K562 (cell line): ENCODE measurements around the gene DISC1. TPM values are rescaled to one million over a fixed set of nuclear protein-coding genes. Genes with fewer than 3 reads are reported as not detected.

ENCODE experiments used
- FOXK2 ChIP-seq, 2 experiments: fragments of 450-650 bp; IDR thresholded peaks in 1 of 2; conservative IDR thresholded peaks in 1 of 2; 2 replicates each; pipeline ENCODE4 v1.6.1; 2016; ENCODE audit warnings: low read depth in 2 of 2, mild to moderate bottlenecking in 1 of 2
- FUS ChIP-seq: fragments of 200-400 bp; formaldehyde crosslinking; optimal IDR thresholded peaks from 2 replicates; pipeline ENCODE3; 2017; ENCODE audit warnings: low read depth, low read length
- HIVEP1 ChIP-seq: fragments of 250-450 bp; sonication (Bioruptor Pico); IDR thresholded peaks from 2 replicates; pipeline ENCODE4 v1.4.0; 2020; ENCODE audit warnings: mild to moderate bottlenecking
- RBM25 ChIP-seq: fragments of 200-400 bp; formaldehyde crosslinking; IDR thresholded peaks from 2 replicates; pipeline ENCODE4 v1.6.1; 2018; ENCODE audit warnings: low read length, low read depth, moderate library complexity; ENCODE audit not compliant: severe bottlenecking
- SAP30 ChIP-seq: fragments of 200-600 bp; sonication (generic); IDR thresholded peaks from 2 replicates; pipeline ENCODE4 v1.6.1; 2012; ENCODE audit warnings: borderline replicate concordance, low read depth, mild to moderate bottlenecking, moderate library complexity, low read length, control low read depth, inconsistent platforms; ENCODE audit not compliant: insufficient read depth, poor library complexity, severe bottlenecking
- SP2 ChIP-seq: IDR thresholded peaks from 2 replicates; pipeline ENCODE4 v1.6.1; 2011; ENCODE audit warnings: mild to moderate bottlenecking, low read depth, low read length, moderate library complexity; ENCODE audit not compliant: poor library complexity, severe bottlenecking; ENCODE audit errors: extremely low read depth
- YY1 ChIP-seq, 3 experiments: IDR thresholded peaks; 2 replicates each; pipeline ENCODE4 v1.6.1; 2011; ENCODE audit warnings: low read length in 2 of 3, mild to moderate bottlenecking in 2 of 3, moderate library complexity in 2 of 3, borderline replicate concordance in 1 of 3, control low read depth in 1 of 3, low read depth in 1 of 3; ENCODE audit not compliant: insufficient read depth in 3 of 3, insufficient replicate concordance in 2 of 3, control insufficient read depth in 1 of 3, insufficient read length in 1 of 3; ENCODE audit errors: extremely low read depth in 1 of 3
- ZNF197 ChIP-seq: fragments of 200-800 bp; sonication (Bioruptor generic); IDR thresholded peaks from 2 replicates; pipeline ENCODE4 v1.6.1; 2016; ENCODE audit warnings: low read depth, missing genetic modification characterization, missing compliant biosample characterization
- ZNF347 ChIP-seq: fragments of 450-650 bp; formaldehyde crosslinking; IDR thresholded peaks from 2 replicates; pipeline ENCODE4 v1.4.0; 2020; ENCODE audit warnings: low read depth, mild to moderate bottlenecking, moderate library complexity
- polyA plus RNA-seq, 8 experiments: library from polyadenylated mRNA; depleted of rRNA in 4 of 8; stranded (reverse) in 5 of 8; unstranded in 3 of 8; fragments of >200 nt; fragmentation: Nextera tagmentation in 2 of 8; fragmentation: Illumina TruSeq in 1 of 8; extraction: Ambion mirVana in 2 of 8; extraction: Trizol in 1 of 8; gene quantifications; 2 replicates each; pipeline versions ENCODE4 v1.2.1 to v1.2.3, GENCODE V29; 2011 to 2014; ENCODE audit warnings: inconsistent platforms in 1 of 8, missing spikeins in 1 of 8
- total RNA-seq, 7 experiments: library from RNA; depleted of rRNA in 6 of 7; stranded (reverse); fragments of >200 nt in 6 of 7; fragmentation: Illumina TruSeq in 2 of 7; extraction: Trizol in 2 of 7; gene quantifications; 2 replicates each; pipeline versions ENCODE4 v1.2.1 to v1.2.3, GENCODE V29; 2011 to 2021; ENCODE audit warnings: low replicate concordance in 1 of 7
- TF ChIP-seq, protein P1 (sequence below): sonication (generic); formaldehyde crosslinking; IDR thresholded peaks from 2 replicates; pipeline ENCODE4 v1.8.0; 2023; ENCODE audit warnings: missing genetic modification reagents, mild to moderate bottlenecking, borderline replicate concordance
- TF ChIP-seq, protein P2 (sequence below): fragments of 250-450 bp; sonication (Bioruptor Pico); IDR thresholded peaks from 2 replicates; pipeline ENCODE4 v1.4.0; 2020
- TF ChIP-seq, protein P3 (sequence below): fragments of 250-450 bp; sonication (Bioruptor Pico); IDR thresholded peaks from 2 replicates; pipeline ENCODE4 v1.4.0; 2020; ENCODE audit warnings: mild to moderate bottlenecking, moderate library complexity
- TF ChIP-seq, protein P4 (sequence below): sonication (generic); formaldehyde crosslinking; IDR thresholded peaks from 2 replicates; pipeline ENCODE4 v1.5.0; 2020; ENCODE audit warnings: missing genetic modification reagents

The DISC1 gene
- total and polyA plus RNA-seq, 9 of the 15 experiments (the other 6 are each of a cell fraction or from before 2014, with no cell fraction given) = 0.01 to 0.11 (median 0.08) TPM; not detected in 1

DNA sequence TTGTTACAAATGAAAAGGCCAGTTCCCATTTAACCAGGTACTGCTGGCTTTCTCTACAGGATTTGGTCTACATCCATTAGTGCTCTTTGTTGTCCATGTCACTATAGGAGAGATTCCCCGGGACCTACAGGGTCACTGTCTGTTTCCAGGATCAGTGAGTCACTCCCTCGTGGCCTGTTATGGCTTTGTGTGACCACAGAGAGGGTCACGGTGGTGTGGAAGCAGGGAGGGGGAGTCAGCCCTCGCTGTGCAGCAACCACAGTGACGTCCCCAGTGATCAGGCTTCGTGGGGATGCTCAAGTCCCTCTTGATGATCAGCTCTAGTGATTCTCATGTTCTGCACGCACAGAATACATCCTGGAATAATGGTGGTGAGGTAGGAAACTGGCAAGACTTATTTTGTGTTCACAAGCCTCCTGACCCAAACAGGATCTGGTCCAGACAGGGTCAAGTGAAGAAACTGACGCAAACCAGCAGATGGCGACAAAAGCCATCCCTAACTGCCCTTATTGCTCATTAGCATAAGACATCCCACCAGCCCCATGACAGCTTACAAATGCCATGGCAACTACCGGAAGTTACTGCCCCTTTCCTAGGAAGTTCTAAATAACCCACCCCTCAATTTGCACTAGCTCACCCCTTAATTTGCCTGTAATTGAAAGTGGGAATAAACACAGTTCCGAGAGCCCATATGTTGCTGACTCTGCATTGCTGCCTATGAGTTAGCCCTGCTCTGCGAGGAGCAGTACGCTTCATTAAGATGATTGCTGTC, 98.5 kb downstream of the DISC1 start (continued):
- TF ChIP-seq SP2 (no peak), ZNF347 (no peak), YY1 (IDR thresholded peaks at IDR 0.05; ENCODE audit: borderline replicate concordance in 1 of 3, control insufficient read depth in 1 of 3, extremely low read depth in 1 of 3, insufficient read depth in 3 of 3, insufficient read length in 1 of 3, insufficient replicate concordance in 2 of 3, low read depth in 1 of 3, low read length in 2 of 3) (peak in 1 of 3 experiments; percentile 41), ZNF197 (CRISPR knock-in tag) (no peak), HIVEP1 (no peak), FUS (no peak), RBM25 (no peak), SAP30 (no peak), FOXK2 (conservative IDR thresholded peaks at IDR 0.05 in 1 of 2, IDR thresholded peaks at IDR 0.05 in 1 of 2; ENCODE audit: low read depth in 2 of 2) (peak; percentile 54 to 58; a peak in 2 of 4 replicates)
- TF ChIP-seq, protein P1, sequence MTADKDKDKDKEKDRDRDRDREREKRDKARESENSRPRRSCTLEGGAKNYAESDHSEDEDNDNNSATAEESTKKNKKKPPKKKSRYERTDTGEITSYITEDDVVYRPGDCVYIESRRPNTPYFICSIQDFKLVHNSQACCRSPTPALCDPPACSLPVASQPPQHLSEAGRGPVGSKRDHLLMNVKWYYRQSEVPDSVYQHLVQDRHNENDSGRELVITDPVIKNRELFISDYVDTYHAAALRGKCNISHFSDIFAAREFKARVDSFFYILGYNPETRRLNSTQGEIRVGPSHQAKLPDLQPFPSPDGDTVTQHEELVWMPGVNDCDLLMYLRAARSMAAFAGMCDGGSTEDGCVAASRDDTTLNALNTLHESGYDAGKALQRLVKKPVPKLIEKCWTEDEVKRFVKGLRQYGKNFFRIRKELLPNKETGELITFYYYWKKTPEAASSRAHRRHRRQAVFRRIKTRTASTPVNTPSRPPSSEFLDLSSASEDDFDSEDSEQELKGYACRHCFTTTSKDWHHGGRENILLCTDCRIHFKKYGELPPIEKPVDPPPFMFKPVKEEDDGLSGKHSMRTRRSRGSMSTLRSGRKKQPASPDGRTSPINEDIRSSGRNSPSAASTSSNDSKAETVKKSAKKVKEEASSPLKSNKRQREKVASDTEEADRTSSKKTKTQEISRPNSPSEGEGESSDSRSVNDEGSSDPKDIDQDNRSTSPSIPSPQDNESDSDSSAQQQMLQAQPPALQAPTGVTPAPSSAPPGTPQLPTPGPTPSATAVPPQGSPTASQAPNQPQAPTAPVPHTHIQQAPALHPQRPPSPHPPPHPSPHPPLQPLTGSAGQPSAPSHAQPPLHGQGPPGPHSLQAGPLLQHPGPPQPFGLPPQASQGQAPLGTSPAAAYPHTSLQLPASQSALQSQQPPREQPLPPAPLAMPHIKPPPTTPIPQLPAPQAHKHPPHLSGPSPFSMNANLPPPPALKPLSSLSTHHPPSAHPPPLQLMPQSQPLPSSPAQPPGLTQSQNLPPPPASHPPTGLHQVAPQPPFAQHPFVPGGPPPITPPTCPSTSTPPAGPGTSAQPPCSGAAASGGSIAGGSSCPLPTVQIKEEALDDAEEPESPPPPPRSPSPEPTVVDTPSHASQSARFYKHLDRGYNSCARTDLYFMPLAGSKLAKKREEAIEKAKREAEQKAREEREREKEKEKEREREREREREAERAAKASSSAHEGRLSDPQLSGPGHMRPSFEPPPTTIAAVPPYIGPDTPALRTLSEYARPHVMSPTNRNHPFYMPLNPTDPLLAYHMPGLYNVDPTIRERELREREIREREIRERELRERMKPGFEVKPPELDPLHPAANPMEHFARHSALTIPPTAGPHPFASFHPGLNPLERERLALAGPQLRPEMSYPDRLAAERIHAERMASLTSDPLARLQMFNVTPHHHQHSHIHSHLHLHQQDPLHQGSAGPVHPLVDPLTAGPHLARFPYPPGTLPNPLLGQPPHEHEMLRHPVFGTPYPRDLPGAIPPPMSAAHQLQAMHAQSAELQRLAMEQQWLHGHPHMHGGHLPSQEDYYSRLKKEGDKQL (CRISPR knock-in tag) = no peak
- TF ChIP-seq, protein P2, sequence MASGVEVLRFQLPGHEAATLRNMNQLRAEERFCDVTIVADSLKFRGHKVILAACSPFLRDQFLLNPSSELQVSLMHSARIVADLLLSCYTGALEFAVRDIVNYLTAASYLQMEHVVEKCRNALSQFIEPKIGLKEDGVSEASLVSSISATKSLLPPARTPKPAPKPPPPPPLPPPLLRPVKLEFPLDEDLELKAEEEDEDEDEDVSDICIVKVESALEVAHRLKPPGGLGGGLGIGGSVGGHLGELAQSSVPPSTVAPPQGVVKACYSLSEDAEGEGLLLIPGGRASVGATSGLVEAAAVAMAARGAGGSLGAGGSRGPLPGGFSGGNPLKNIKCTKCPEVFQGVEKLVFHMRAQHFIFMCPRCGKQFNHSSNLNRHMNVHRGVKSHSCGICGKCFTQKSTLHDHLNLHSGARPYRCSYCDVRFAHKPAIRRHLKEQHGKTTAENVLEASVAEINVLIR = peak; percentile 50; the same call in 1 of the 2 replicates
- TF ChIP-seq, protein P3, sequence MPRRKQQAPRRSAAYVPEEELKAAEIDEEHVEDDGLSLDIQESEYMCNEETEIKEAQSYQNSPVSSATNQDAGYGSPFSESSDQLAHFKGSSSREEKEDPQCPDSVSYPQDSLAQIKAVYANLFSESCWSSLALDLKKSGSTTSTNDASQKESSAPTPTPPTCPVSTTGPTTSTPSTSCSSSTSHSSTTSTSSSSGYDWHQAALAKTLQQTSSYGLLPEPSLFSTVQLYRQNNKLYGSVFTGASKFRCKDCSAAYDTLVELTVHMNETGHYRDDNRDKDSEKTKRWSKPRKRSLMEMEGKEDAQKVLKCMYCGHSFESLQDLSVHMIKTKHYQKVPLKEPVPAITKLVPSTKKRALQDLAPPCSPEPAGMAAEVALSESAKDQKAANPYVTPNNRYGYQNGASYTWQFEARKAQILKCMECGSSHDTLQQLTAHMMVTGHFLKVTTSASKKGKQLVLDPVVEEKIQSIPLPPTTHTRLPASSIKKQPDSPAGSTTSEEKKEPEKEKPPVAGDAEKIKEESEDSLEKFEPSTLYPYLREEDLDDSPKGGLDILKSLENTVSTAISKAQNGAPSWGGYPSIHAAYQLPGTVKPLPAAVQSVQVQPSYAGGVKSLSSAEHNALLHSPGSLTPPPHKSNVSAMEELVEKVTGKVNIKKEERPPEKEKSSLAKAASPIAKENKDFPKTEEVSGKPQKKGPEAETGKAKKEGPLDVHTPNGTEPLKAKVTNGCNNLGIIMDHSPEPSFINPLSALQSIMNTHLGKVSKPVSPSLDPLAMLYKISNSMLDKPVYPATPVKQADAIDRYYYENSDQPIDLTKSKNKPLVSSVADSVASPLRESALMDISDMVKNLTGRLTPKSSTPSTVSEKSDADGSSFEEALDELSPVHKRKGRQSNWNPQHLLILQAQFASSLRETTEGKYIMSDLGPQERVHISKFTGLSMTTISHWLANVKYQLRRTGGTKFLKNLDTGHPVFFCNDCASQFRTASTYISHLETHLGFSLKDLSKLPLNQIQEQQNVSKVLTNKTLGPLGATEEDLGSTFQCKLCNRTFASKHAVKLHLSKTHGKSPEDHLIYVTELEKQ (CRISPR knock-in tag) = no peak
- TF ChIP-seq, protein P4, sequence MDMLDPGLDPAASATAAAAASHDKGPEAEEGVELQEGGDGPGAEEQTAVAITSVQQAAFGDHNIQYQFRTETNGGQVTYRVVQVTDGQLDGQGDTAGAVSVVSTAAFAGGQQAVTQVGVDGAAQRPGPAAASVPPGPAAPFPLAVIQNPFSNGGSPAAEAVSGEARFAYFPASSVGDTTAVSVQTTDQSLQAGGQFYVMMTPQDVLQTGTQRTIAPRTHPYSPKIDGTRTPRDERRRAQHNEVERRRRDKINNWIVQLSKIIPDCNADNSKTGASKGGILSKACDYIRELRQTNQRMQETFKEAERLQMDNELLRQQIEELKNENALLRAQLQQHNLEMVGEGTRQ (CRISPR knock-in tag) = no peak
